HepG2 (cell line): ENCODE data around the gene SERTAD3. TPM values are rescaled to one million over a fixed set of nuclear protein-coding genes. Genes with fewer than 3 reads are reported as not detected.
A peak's percentile ranks its signal among the peaks of the same experiment; 100 is the strongest.

Source experiments
- CENPT ChIP-seq: sonication (generic); formaldehyde crosslinking; IDR thresholded peaks from 2 replicates; pipeline ENCODE4 v1.8.0; 2022; ENCODE audit warnings: low read depth, mild to moderate bottlenecking, moderate library complexity, missing genetic modification reagents
- ELF4 ChIP-seq: sonication (generic); formaldehyde crosslinking; IDR thresholded peaks from 2 replicates; pipeline ENCODE4 v1.5.0; 2020; ENCODE audit warnings: missing genetic modification reagents, mild to moderate bottlenecking, moderate library complexity, borderline replicate concordance
- HMG20B ChIP-seq: conservative IDR thresholded peaks from 2 replicates; pipeline ENCODE4 v1.6.1; 2016; ENCODE audit warnings: missing genetic modification reagents, missing compliant biosample characterization
- POGZ ChIP-seq: sonication (generic); formaldehyde crosslinking; IDR thresholded peaks from 2 replicates; pipeline ENCODE4 v1.4.0; 2020; ENCODE audit warnings: mild to moderate bottlenecking, missing genetic modification reagents
- SOX6 ChIP-seq, 2 experiments: fragments of 450-650 bp in 1 of 2; sonication (generic) in 1 of 2; formaldehyde crosslinking in 1 of 2; IDR thresholded peaks; 2 replicates each; pipeline versions ENCODE4 v1.4.0 to v1.6.1; 2017 to 2020; ENCODE audit warnings: antibody characterized with exemption in 1 of 2, mild to moderate bottlenecking in 1 of 2, missing genetic modification reagents in 1 of 2
- SP5 ChIP-seq: IDR thresholded peaks from 2 replicates; pipeline ENCODE4 v1.6.1; 2016; ENCODE audit warnings: low read depth, borderline replicate concordance
- TOE1 ChIP-seq: sonication (generic); formaldehyde crosslinking; IDR thresholded peaks from 2 replicates; pipeline ENCODE4 v1.4.0; 2020; ENCODE audit warnings: mild to moderate bottlenecking, missing genetic modification reagents
- ZNF136 ChIP-seq: sonication (generic); formaldehyde crosslinking; IDR thresholded peaks from 2 replicates; pipeline ENCODE4 v1.8.1; 2022; ENCODE audit warnings: low read depth, mild to moderate bottlenecking, moderate library complexity, missing genetic modification reagents
- ZNF256 ChIP-seq: sonication (generic); formaldehyde crosslinking; conservative IDR thresholded peaks from 2 replicates; pipeline ENCODE4 v1.4.0; 2020; ENCODE audit warnings: missing genetic modification reagents
- polyA plus RNA-seq, 8 experiments: library from polyadenylated mRNA; depleted of rRNA in 3 of 8; stranded (reverse) in 7 of 8; unstranded in 1 of 8; fragments of >200 nt; fragmentation: Illumina TruSeq in 4 of 8; extraction: Trizol in 4 of 8; gene quantifications; 2 replicates each; pipeline versions ENCODE4 v1.2.1 to v1.2.3, GENCODE V29; 2011 to 2016; ENCODE audit warnings: low read depth in 4 of 8, missing spikeins in 1 of 8, mixed read lengths in 1 of 8; ENCODE audit not compliant: insufficient read depth in 1 of 8
- total RNA-seq, 5 experiments: library from RNA; depleted of rRNA; stranded (reverse); fragments of >200 nt; fragmentation: Illumina TruSeq; extraction: Trizol; gene quantifications; 2 replicates each; pipeline ENCODE4 v1.2.3, GENCODE V29; 2016; ENCODE audit warnings: low read depth in 1 of 5
- TF ChIP-seq, protein P1 (sequence below): sonication (generic); formaldehyde crosslinking; IDR thresholded peaks from 2 replicates; pipeline ENCODE4 v1.4.0; 2020; ENCODE audit warnings: missing genetic modification reagents, borderline replicate concordance
- TF ChIP-seq, protein P2 (sequence below): IDR thresholded peaks from 2 replicates; pipeline ENCODE4 v1.6.1; 2016; ENCODE audit warnings: low read depth, missing genetic modification reagents, missing compliant biosample characterization
- TF ChIP-seq, protein P3 (sequence below): sonication (generic); formaldehyde crosslinking; IDR thresholded peaks from 2 replicates; pipeline ENCODE4 v1.4.0; 2020; ENCODE audit warnings: mild to moderate bottlenecking, missing genetic modification reagents
- TF ChIP-seq, protein P4 (sequence below): sonication (generic); formaldehyde crosslinking; IDR thresholded peaks from 2 replicates; pipeline ENCODE4 v1.5.1; 2020; ENCODE audit warnings: missing genetic modification reagents, mild to moderate bottlenecking, borderline replicate concordance
- TF ChIP-seq, protein P5 (sequence below): sonication (generic); formaldehyde crosslinking; IDR thresholded peaks from 2 replicates; pipeline ENCODE4 v1.4.0; 2020; ENCODE audit warnings: missing genetic modification reagents, borderline replicate concordance

The SERTAD3 gene
- total and polyA plus RNA-seq, 2 of the 13 experiments (the other 11 are each of a cell fraction or from before 2014, with no cell fraction given): 9.6 to 16.9 TPM

DNA sequence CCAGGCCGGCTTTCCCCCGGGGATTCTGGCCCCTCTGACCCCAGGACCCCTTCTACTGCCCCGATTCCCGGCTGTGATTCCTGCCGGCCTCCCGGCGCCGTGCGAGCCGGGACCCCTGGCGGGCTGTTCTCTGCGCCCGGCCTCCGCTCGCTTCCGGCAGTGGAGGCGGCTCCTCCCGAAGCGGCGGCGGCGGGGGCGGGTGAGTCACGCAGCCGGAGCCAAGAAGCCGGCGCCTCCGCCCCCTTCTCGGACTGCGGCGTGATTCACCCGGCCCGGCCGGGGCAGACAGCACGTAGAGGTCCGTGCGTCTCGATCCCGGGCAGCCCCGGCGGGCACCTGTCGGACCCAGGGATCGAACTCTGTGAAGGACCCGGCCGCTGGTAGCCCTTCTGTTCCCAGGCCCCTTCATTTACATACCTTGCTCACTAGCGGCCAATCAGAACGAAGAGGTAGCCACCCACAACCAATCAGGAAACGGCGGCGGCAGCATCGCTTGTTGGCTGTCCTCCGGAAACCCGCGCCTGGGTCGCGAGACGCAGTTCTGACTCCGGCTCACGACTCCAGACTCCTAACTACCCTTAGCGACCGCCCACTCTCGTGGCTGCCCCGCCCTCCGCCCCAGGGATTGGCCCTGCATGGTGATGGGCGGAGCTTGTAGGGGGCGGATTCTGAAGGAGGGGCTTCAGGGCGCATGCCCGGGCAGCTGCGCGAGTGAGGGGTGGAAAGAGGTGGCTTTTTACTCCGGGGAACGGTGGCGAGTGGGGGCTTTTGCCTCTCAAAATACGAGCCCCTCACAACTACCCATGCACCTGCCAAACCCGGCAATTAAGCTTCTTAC, 18.5 kb downstream of the SERTAD3 start, which contains the start of gene SERTAD1 (continued):
- TF ChIP-seq, protein P1, sequence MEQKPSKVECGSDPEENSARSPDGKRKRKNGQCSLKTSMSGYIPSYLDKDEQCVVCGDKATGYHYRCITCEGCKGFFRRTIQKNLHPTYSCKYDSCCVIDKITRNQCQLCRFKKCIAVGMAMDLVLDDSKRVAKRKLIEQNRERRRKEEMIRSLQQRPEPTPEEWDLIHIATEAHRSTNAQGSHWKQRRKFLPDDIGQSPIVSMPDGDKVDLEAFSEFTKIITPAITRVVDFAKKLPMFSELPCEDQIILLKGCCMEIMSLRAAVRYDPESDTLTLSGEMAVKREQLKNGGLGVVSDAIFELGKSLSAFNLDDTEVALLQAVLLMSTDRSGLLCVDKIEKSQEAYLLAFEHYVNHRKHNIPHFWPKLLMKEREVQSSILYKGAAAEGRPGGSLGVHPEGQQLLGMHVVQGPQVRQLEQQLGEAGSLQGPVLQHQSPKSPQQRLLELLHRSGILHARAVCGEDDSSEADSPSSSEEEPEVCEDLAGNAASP (CRISPR knock-in tag): no peak
- TF ChIP-seq SOX6 (IDR thresholded peaks at IDR 0.05) (no peak), SOX6 (CRISPR knock-in tag; IDR thresholded peaks at IDR 0.05) (peak; percentile 40), TOE1 (CRISPR knock-in tag) (no peak), ZNF256 (CRISPR knock-in tag) (no peak), SP5 (CRISPR knock-in tag) (peak; percentile 81), ELF4 (peak; percentile 61; the same call in 1 of the 2 replicates), HMG20B (CRISPR knock-in tag) (no peak), POGZ (no peak; the same call in none of the 2 replicates), ZNF136 (no peak), CENPT (CRISPR knock-in tag) (no peak)
- TF ChIP-seq, protein P2, sequence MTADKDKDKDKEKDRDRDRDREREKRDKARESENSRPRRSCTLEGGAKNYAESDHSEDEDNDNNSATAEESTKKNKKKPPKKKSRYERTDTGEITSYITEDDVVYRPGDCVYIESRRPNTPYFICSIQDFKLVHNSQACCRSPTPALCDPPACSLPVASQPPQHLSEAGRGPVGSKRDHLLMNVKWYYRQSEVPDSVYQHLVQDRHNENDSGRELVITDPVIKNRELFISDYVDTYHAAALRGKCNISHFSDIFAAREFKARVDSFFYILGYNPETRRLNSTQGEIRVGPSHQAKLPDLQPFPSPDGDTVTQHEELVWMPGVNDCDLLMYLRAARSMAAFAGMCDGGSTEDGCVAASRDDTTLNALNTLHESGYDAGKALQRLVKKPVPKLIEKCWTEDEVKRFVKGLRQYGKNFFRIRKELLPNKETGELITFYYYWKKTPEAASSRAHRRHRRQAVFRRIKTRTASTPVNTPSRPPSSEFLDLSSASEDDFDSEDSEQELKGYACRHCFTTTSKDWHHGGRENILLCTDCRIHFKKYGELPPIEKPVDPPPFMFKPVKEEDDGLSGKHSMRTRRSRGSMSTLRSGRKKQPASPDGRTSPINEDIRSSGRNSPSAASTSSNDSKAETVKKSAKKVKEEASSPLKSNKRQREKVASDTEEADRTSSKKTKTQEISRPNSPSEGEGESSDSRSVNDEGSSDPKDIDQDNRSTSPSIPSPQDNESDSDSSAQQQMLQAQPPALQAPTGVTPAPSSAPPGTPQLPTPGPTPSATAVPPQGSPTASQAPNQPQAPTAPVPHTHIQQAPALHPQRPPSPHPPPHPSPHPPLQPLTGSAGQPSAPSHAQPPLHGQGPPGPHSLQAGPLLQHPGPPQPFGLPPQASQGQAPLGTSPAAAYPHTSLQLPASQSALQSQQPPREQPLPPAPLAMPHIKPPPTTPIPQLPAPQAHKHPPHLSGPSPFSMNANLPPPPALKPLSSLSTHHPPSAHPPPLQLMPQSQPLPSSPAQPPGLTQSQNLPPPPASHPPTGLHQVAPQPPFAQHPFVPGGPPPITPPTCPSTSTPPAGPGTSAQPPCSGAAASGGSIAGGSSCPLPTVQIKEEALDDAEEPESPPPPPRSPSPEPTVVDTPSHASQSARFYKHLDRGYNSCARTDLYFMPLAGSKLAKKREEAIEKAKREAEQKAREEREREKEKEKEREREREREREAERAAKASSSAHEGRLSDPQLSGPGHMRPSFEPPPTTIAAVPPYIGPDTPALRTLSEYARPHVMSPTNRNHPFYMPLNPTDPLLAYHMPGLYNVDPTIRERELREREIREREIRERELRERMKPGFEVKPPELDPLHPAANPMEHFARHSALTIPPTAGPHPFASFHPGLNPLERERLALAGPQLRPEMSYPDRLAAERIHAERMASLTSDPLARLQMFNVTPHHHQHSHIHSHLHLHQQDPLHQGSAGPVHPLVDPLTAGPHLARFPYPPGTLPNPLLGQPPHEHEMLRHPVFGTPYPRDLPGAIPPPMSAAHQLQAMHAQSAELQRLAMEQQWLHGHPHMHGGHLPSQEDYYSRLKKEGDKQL (CRISPR knock-in tag): no peak
- TF ChIP-seq, protein P3, sequence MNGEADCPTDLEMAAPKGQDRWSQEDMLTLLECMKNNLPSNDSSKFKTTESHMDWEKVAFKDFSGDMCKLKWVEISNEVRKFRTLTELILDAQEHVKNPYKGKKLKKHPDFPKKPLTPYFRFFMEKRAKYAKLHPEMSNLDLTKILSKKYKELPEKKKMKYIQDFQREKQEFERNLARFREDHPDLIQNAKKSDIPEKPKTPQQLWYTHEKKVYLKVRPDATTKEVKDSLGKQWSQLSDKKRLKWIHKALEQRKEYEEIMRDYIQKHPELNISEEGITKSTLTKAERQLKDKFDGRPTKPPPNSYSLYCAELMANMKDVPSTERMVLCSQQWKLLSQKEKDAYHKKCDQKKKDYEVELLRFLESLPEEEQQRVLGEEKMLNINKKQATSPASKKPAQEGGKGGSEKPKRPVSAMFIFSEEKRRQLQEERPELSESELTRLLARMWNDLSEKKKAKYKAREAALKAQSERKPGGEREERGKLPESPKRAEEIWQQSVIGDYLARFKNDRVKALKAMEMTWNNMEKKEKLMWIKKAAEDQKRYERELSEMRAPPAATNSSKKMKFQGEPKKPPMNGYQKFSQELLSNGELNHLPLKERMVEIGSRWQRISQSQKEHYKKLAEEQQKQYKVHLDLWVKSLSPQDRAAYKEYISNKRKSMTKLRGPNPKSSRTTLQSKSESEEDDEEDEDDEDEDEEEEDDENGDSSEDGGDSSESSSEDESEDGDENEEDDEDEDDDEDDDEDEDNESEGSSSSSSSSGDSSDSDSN (CRISPR knock-in tag): peak; percentile 74; the same call in 1 of the 2 replicates
- TF ChIP-seq, protein P4, sequence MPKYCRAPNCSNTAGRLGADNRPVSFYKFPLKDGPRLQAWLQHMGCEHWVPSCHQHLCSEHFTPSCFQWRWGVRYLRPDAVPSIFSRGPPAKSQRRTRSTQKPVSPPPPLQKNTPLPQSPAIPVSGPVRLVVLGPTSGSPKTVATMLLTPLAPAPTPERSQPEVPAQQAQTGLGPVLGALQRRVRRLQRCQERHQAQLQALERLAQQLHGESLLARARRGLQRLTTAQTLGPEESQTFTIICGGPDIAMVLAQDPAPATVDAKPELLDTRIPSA (CRISPR knock-in tag): no peak
- TF ChIP-seq, protein P5, sequence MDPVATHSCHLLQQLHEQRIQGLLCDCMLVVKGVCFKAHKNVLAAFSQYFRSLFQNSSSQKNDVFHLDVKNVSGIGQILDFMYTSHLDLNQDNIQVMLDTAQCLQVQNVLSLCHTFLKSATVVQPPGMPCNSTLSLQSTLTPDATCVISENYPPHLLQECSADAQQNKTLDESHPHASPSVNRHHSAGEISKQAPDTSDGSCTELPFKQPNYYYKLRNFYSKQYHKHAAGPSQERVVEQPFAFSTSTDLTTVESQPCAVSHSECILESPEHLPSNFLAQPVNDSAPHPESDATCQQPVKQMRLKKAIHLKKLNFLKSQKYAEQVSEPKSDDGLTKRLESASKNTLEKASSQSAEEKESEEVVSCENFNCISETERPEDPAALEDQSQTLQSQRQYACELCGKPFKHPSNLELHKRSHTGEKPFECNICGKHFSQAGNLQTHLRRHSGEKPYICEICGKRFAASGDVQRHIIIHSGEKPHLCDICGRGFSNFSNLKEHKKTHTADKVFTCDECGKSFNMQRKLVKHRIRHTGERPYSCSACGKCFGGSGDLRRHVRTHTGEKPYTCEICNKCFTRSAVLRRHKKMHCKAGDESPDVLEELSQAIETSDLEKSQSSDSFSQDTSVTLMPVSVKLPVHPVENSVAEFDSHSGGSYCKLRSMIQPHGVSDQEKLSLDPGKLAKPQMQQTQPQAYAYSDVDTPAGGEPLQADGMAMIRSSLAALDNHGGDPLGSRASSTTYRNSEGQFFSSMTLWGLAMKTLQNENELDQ (CRISPR knock-in tag): no peak
